Endothelial cell of umbilical vein (primary cell): ENCODE results near the gene RTF2. TPM values are rescaled to one million over a fixed set of nuclear protein-coding genes. Genes with fewer than 3 reads are reported as not detected.

Experiments
- BruUV-seq: library from RNA; stranded (reverse); fragments of 400-500 nt; replicated peaks from 2 replicates; lab custom pipeline; 2021; lab: Mats Ljungman, UMichigan
- CTCF ChIA-PET: fragments of 300-600, 350-600 bp; sonication (Branson Sonifier 250); formaldehyde crosslinking; loops from one replicate; lab custom pipeline; 2021; ENCODE audit warnings: antibody characterized with exemption, inconsistent platforms; lab: Charles Lee
- POLR2A ChIA-PET: fragments of 300-600, 350-600 bp; sonication (Branson Sonifier 250); formaldehyde crosslinking; loops from one replicate; lab custom pipeline; 2021; ENCODE audit warnings: antibody characterized with exemption, inconsistent platforms; lab: Charles Lee
- DNase-seq: peaks from one replicate; pipeline ENCODE4 v3.0.0-alpha.2; 2011; ENCODE audit warnings: low read depth, low spot score
- FAIRE-seq: peaks from 2 replicates; lab custom pipeline; 2011; peaks lifted over from hg19 to GRCh38; lab: Jason Lieb, UNC
- H2AFZ ChIP-seq: 2 replicates; pipeline ENCODE4 v1.6.0; 2012; ENCODE audit warnings: low read depth, low read length, control low read depth, inconsistent platforms
- H3K27ac ChIP-seq: 2 replicates; pipeline ENCODE4 v1.5.1; 2011; ENCODE audit warnings: low read depth, mild to moderate bottlenecking, control low read depth, low read length, moderate library complexity; ENCODE audit not compliant: insufficient read depth
- H3K27me3 ChIP-seq, 2 experiments: 2 replicates each; pipeline versions ENCODE4 v1.6.0 to v1.6.1; 2011; ENCODE audit warnings: low read length in 2 of 2, mixed read lengths in 1 of 2; ENCODE audit not compliant: control insufficient read depth in 2 of 2, insufficient read depth in 2 of 2
- H3K36me3 ChIP-seq, 2 experiments: 2 replicates in 1 of 2; 3 replicates in 1 of 2; pipeline ENCODE4 v1.5.1; 2011; ENCODE audit warnings: low read length in 2 of 2, mild to moderate bottlenecking in 1 of 2, moderate library complexity in 1 of 2; ENCODE audit not compliant: control insufficient read depth in 2 of 2, insufficient read depth in 2 of 2; ENCODE audit errors: extremely low read depth in 1 of 2
- H3K4me1 ChIP-seq: 3 replicates; pipeline ENCODE4 v1.5.1; 2011; ENCODE audit warnings: mild to moderate bottlenecking, low read length; ENCODE audit not compliant: control insufficient read depth, insufficient read depth; ENCODE audit errors: extremely low read depth
- H3K4me2 ChIP-seq: 2 replicates; pipeline ENCODE4 v1.6.1; 2011; ENCODE audit warnings: low read length, control low read depth, mixed read lengths; ENCODE audit not compliant: insufficient read depth
- H3K4me3 ChIP-seq, 3 experiments: fragments of 200-600 bp in 1 of 3; sonication (generic), shearing (Covaris generic) in 1 of 3; replicated peaks in 1 of 3; 2 replicates each; pipeline ENCODE4 v1.5.1; 2011 to 2016; ENCODE audit warnings: control low read depth in 3 of 3, low read length in 3 of 3, mild to moderate bottlenecking in 2 of 3, inconsistent platforms in 1 of 3, low read depth in 1 of 3, moderate library complexity in 1 of 3; ENCODE audit not compliant: insufficient read depth in 1 of 3
- H3K79me2 ChIP-seq: 2 replicates; pipeline ENCODE4 v1.6.0; 2012; ENCODE audit warnings: low read length, inconsistent platforms; ENCODE audit not compliant: control insufficient read depth, insufficient read depth
- H3K9ac ChIP-seq: replicated peaks from 2 replicates; pipeline ENCODE3; 2011; ENCODE audit warnings: low read length, control low read depth; ENCODE audit not compliant: insufficient read depth; ENCODE audit errors: extremely low read depth
- H3K9me1 ChIP-seq: replicated peaks from 3 replicates; pipeline ENCODE4 v1.6.0; 2011; ENCODE audit warnings: mild to moderate bottlenecking, low read length; ENCODE audit not compliant: control insufficient read depth, insufficient read depth; ENCODE audit errors: extremely low read depth
- H3K9me3 ChIP-seq: replicated peaks from 2 replicates; pipeline ENCODE4 v1.5.1; 2012; ENCODE audit warnings: low read length, inconsistent platforms; ENCODE audit not compliant: control insufficient read depth, insufficient read depth
- H4K20me1 ChIP-seq: replicated peaks from 2 replicates; pipeline ENCODE3; 2011; ENCODE audit warnings: mild to moderate bottlenecking, low read length; ENCODE audit not compliant: control insufficient read depth, insufficient read depth; ENCODE audit errors: extremely low read depth
- EZH2 ChIP-seq: IDR thresholded peaks from 2 replicates; pipeline ENCODE4 v1.6.1; 2012; ENCODE audit warnings: borderline replicate concordance, low read depth, mild to moderate bottlenecking, moderate library complexity, low read length, inconsistent platforms; ENCODE audit not compliant: severe bottlenecking
- FOS ChIP-seq: IDR thresholded peaks from 2 replicates; pipeline ENCODE4 v1.6.1; 2011; ENCODE audit warnings: mild to moderate bottlenecking, low read length, moderate library complexity, borderline replicate concordance; ENCODE audit not compliant: insufficient read depth
- GATA2 ChIP-seq: IDR thresholded peaks from 2 replicates; pipeline ENCODE4 v1.7.0; 2011; ENCODE audit warnings: low read depth, mild to moderate bottlenecking, moderate library complexity, mixed read lengths, low read length; ENCODE audit not compliant: insufficient read length, insufficient read depth
- JUN ChIP-seq: IDR thresholded peaks from 2 replicates; pipeline ENCODE4 v1.6.1; 2011; ENCODE audit warnings: borderline replicate concordance, low read depth; ENCODE audit not compliant: insufficient read length, insufficient read depth
- MAX ChIP-seq: IDR thresholded peaks from 2 replicates; pipeline ENCODE4 v1.6.1; 2011; ENCODE audit not compliant: insufficient read depth, insufficient read length
- MYC ChIP-seq: IDR thresholded peaks from one replicate; pipeline ENCODE4 v1.6.1; 2011; ENCODE audit warnings: mild to moderate bottlenecking, low read depth, low read length
- POLR2A ChIP-seq: IDR thresholded peaks from 2 replicates; pipeline ENCODE4 v1.6.1; 2012; ENCODE audit warnings: low read depth, mild to moderate bottlenecking, control low read depth, low read length
- POLR2AphosphoS5 ChIP-seq: IDR thresholded peaks from 2 replicates; pipeline ENCODE4 v1.6.1; 2012; ENCODE audit warnings: low read depth, mild to moderate bottlenecking, control low read depth, low read length, moderate library complexity; ENCODE audit not compliant: insufficient read depth
- dilution Hi-C: fragments of 300-500 bp; cut with MboI; formaldehyde crosslinking; loops from one replicate; pipeline ENCODE4 v1.15.0; 2019; ENCODE audit warnings: low sequenced_read_pairs; ENCODE audit not compliant: extremely low pct_ligation_motif_present
- intact Hi-C: fragments of 100-400 bp; cut with micrococcal nuclease; formaldehyde crosslinking; loops from one replicate; pipeline ENCODE4 v1.10.0; 2022
- polyA plus RNA-seq, 4 experiments: library from polyadenylated mRNA; depleted of rRNA in 3 of 4; stranded (reverse) in 3 of 4; unstranded in 1 of 4; fragments of >200 nt; gene quantifications; 2 replicates each; pipeline versions ENCODE4 v1.2.1 to v1.2.3, GENCODE V29; 2011 to 2012; ENCODE audit warnings: missing spikeins in 1 of 4
- total RNA-seq: library from RNA; stranded (reverse); gene quantifications from 2 replicates; pipeline ENCODE4 v1.2.3, GENCODE V29; 2021
- TF ChIP-seq, protein P1 (sequence below), 2 donors: IDR thresholded peaks; 1 replicate in 1 of 2; 2 replicates in 1 of 2; pipeline ENCODE4 v1.5.1; 2011; ENCODE audit warnings: low read length in 2 of 2, mild to moderate bottlenecking in 2 of 2, moderate library complexity in 2 of 2, control low read depth in 1 of 2, inconsistent platforms in 1 of 2, low read depth in 1 of 2; ENCODE audit not compliant: insufficient read depth in 1 of 2; ENCODE audit errors: extremely low read depth in 1 of 2

Gene RTF2
- total and polyA plus RNA-seq, 2 donors (not counting 3 experiments of a cell fraction or from before 2014, with no cell fraction given) = 68.8 to 84.7 TPM

- CTCF ChIA-PET = no interaction called here
- H3K9ac ChIP-seq = no peak overlapping the region
- no peak for FAIRE-seq
These were observed 8.0 kb upstream of the RTF2 start for GRCh38 chr20:56460459-56460858.

DNA sequence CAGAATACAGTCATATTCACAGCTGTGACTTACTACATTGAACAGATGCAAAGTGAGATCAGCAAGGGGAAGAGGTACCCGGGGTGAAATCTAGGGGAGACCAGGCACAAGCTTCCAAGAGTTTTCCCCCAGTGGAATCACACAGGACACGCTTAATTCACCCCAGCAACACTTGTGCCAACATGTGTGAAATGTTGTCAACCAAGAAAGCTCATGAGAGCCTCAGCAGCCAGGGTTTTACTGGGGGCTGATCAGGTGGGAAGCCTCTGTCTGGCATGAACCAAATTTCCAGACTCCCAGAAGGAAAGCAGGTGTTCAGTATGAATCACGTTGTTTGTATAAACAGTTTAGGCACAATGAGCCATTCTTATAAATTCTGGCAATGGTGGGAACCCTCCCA is 6.9 kb upstream of the RTF2 start:
- no peak overlapping the region for H3K9ac ChIP-seq
- no peaks in the 10 kb centered on the region for H3K9me1 ChIP-seq
- H4K20me1 ChIP-seq = no peaks in the 10 kb centered on the region
- no peak overlapping the region for H3K4me3 ChIP-seq
- H3K27ac ChIP-seq = no peak overlapping the region
- no TSS peak for BruUV-seq
- no peaks in the 10 kb centered on the region for H3K79me2 ChIP-seq
- H3K27me3 ChIP-seq = peaks cover 2 to 25% of the 10 kb centered on the region in 2 experiments
- intact Hi-C loops (no loop called here), dilution Hi-C loops (no loop called here)
- POLR2A ChIA-PET = no interaction called here
- H2AFZ ChIP-seq = no peak overlapping the region
- no peaks in the 10 kb centered on the region for H3K9me3 ChIP-seq
- CTCF ChIA-PET = no interaction called here
- no peaks in the 10 kb centered on the region for H3K4me1 ChIP-seq
- no peak for FAIRE-seq
- no peak overlapping the region for H3K4me2 ChIP-seq
- TF ChIP-seq POLR2AphosphoS5 (no peak), GATA2 (no peak), MYC (no peak), JUN (no peak), EZH2 (no peak), POLR2A (no peak), FOS (no peak), MAX (no peak)
- TF ChIP-seq, protein P1, sequence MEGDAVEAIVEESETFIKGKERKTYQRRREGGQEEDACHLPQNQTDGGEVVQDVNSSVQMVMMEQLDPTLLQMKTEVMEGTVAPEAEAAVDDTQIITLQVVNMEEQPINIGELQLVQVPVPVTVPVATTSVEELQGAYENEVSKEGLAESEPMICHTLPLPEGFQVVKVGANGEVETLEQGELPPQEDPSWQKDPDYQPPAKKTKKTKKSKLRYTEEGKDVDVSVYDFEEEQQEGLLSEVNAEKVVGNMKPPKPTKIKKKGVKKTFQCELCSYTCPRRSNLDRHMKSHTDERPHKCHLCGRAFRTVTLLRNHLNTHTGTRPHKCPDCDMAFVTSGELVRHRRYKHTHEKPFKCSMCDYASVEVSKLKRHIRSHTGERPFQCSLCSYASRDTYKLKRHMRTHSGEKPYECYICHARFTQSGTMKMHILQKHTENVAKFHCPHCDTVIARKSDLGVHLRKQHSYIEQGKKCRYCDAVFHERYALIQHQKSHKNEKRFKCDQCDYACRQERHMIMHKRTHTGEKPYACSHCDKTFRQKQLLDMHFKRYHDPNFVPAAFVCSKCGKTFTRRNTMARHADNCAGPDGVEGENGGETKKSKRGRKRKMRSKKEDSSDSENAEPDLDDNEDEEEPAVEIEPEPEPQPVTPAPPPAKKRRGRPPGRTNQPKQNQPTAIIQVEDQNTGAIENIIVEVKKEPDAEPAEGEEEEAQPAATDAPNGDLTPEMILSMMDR (IDR thresholded peaks at IDR 0.05; ENCODE audit: extremely low read depth in 1 of 2, insufficient read depth in 1 of 2, low read depth in 1 of 2, low read length in 2 of 2) = no peak
- no peak for DNase-seq
- H3K36me3 ChIP-seq = no peaks in the 10 kb centered on the region

More at GRCh38 chr20:56460459-56460858, 8.0 kb upstream of the RTF2 start:
- H3K36me3 ChIP-seq = no peaks in the 10 kb centered on the region
- no peak for DNase-seq
- POLR2A ChIA-PET = no interaction called here
- peaks cover 2 to 23% of the 10 kb centered on the region in 2 experiments for H3K27me3 ChIP-seq
- no peaks in the 10 kb centered on the region for H3K79me2 ChIP-seq
- dilution Hi-C loops = no loop called here
- H3K9me3 ChIP-seq = no peaks in the 10 kb centered on the region
- no peaks in the 10 kb centered on the region for H4K20me1 ChIP-seq
- TF ChIP-seq POLR2A (no peak), POLR2AphosphoS5 (no peak), FOS (no peak), JUN (no peak), GATA2 (no peak)
- no peak overlapping the region for H3K4me2 ChIP-seq
- no peaks in the 10 kb centered on the region for H3K9me1 ChIP-seq
- no TSS peak for BruUV-seq
- H2AFZ ChIP-seq = no peak overlapping the region
- intact Hi-C loops = no loop called here
- H3K27ac ChIP-seq = no peak overlapping the region
- H3K4me3 ChIP-seq = no peak overlapping the region
- H3K4me1 ChIP-seq = no peaks in the 10 kb centered on the region
